GM19351 (cell line): Measurements from ENCODE around the gene LCN6.

Source experiments
- ATAC-seq: cut with Tn5 transposase; IDR thresholded peaks from one replicate; pipeline ENCODE4 v1.9.1; 2021; ENCODE audit warnings: mild to moderate bottlenecking, moderate library complexity; ENCODE audit not compliant: unreplicated experiment

Gene LCN6

GRCh38 chr9:136745389-136746154 is 2.8 kb downstream of the LCN6 start:
- ATAC-seq, result no peak

- no peak for ATAC-seq
Measured at GRCh38 chr9:136744773-136745172, 3.6 kb downstream of the LCN6 start.

- no peak for ATAC-seq
Measured at GRCh38 chr9:136743639-136744211, 4.6 kb downstream of the LCN6 start.

- ATAC-seq, result no peak
Measured at GRCh38 chr9:136742591-136743391, 5.5 kb downstream of the LCN6 start, which contains the start of gene LCN10. Gene LCN10 (minus strand): TSS chr9:136742940. CDS start chr9:136742903, 37 bp downstream.

- peak; percentile 54 for ATAC-seq
Measured at GRCh38 chr9:136741883-136742571, 6.3 kb downstream of the LCN6 start.

- ATAC-seq, result no peak
Measured at GRCh38 chr9:136740971-136741882, 7.1 kb downstream of the LCN6 start.

GRCh38 chr9:136740491-136740890 is 7.8 kb downstream of the LCN6 start:
- no peak for ATAC-seq

- ATAC-seq, result no peak
Measured at GRCh38 chr9:136740069-136740468, 8.3 kb downstream of the LCN6 start.

GRCh38 chr9:136739509-136739908 is 8.8 kb downstream of the LCN6 start:
- ATAC-seq, result no peak

- no peak for ATAC-seq
Measured at GRCh38 chr9:136738960-136739359, 9.4 kb downstream of the LCN6 start.

GRCh38 chr9:136735812-136736480 is 12.4 kb downstream of the LCN6 start:
- no peak for ATAC-seq

- no peak for ATAC-seq
Measured at GRCh38 chr9:136734837-136735496, 13.4 kb downstream of the LCN6 start.

GRCh38 chr9:136733611-136734010 is 14.7 kb downstream of the LCN6 start:
- ATAC-seq, result no peak

GRCh38 chr9:136732444-136733178 is 15.7 kb downstream of the LCN6 start:
- ATAC-seq, result no peak

- no peak for ATAC-seq
Measured at GRCh38 chr9:136729926-136730325, 18.4 kb downstream of the LCN6 start.

GRCh38 chr9:136729144-136729543 is 19.2 kb downstream of the LCN6 start:
- no peak for ATAC-seq

GRCh38 chr9:136728548-136729123 is 19.7 kb downstream of the LCN6 start:
- peak; percentile 26 for ATAC-seq

GRCh38 chr9:136728080-136728547 is 20.2 kb downstream of the LCN6 start:
- peak; percentile 64 for ATAC-seq
